ENCODE data around the gene SLC6A7.

DNA sequence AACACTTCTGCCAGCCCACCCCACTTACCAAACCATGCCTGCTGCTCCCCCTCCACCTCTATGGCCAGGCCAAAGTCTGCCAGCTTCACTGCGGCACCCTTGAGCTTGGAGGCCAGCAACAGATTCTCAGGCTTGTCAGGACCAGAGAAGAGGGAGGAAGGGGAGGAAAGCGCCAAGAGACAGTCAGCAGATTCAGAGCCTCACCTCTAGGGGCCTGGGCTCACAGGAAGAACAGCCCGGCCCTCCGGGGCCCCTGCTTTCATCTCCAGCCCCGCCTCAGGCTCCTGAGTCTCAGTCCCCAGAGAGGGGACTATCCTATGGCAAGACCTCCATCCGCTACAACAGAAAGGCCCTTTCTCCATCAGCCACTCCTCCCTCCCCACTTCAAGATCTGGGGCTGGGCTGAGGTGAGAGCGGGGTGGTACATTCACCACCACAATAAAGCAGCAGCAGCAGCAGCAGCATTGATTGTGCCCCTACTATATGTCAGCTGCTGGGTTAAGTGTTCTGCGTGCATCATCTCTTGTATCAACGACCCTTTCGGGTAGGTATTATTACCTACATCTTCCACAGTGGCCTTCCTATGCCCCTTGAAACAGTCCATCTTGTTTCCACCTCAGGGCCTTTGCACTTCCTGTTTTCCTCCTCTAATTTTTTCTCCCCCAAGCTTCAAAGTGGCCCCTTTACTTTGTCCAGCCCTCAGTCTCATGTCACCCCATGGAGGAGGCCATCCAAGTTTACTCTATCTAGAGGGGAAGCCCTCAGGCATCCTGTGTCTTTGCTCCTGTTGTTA, 63.8 kb downstream of the SLC6A7 start:
- TF ChIP-seq, protein P1, sequence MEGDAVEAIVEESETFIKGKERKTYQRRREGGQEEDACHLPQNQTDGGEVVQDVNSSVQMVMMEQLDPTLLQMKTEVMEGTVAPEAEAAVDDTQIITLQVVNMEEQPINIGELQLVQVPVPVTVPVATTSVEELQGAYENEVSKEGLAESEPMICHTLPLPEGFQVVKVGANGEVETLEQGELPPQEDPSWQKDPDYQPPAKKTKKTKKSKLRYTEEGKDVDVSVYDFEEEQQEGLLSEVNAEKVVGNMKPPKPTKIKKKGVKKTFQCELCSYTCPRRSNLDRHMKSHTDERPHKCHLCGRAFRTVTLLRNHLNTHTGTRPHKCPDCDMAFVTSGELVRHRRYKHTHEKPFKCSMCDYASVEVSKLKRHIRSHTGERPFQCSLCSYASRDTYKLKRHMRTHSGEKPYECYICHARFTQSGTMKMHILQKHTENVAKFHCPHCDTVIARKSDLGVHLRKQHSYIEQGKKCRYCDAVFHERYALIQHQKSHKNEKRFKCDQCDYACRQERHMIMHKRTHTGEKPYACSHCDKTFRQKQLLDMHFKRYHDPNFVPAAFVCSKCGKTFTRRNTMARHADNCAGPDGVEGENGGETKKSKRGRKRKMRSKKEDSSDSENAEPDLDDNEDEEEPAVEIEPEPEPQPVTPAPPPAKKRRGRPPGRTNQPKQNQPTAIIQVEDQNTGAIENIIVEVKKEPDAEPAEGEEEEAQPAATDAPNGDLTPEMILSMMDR (IDR thresholded peaks at IDR 0.05) = no peak
- no peak for TF ChIP-seq POLR2A (IDR thresholded peaks at IDR 0.05)
